Peyer's patch (tissue), 4 donors: Measurements from ENCODE around the gene GOLGA8B. TPM values are rescaled to one million over a fixed set of nuclear protein-coding genes. Genes with fewer than 3 reads are reported as not detected.
"Not testable (repeated sequence)": the region's sequence is repeated elsewhere in the genome, so short reads cannot be mapped to it uniquely, and the experiment has no call there.

Source experiments
- DNase-seq, 3 donors: peaks; one replicate each; pipeline ENCODE4 v3.0.0-alpha.2; 2017 to 2019
- H3K27ac ChIP-seq, 4 donors: fragments of 200-600 bp; sonication (generic); one replicate each; pipeline ENCODE4 v1.5.1; 2016 to 2019
- H3K27me3 ChIP-seq, 2 donors: fragments of 200-600 bp; sonication (generic); one replicate each; pipeline ENCODE4 v1.5.1; 2019
- H3K36me3 ChIP-seq, 3 donors: fragments of 200-600 bp; sonication (generic); one replicate each; pipeline ENCODE4 v1.5.1; 2016 to 2019
- H3K4me1 ChIP-seq, 4 donors: fragments of 200-600 bp; sonication (generic); one replicate each; pipeline ENCODE4 v1.5.1; 2016 to 2019
- H3K4me3 ChIP-seq, 4 donors: fragments of 200-600 bp; sonication (generic); 1 replicate in 3 of 4; 2 replicates in 1 of 4; pipeline ENCODE4 v1.5.1; 2016 to 2019; ENCODE audit warnings: mild to moderate bottlenecking in 1 of 4
- H3K9me3 ChIP-seq, 4 donors: fragments of 200-600 bp; sonication (generic); one replicate each; pipeline ENCODE4 v1.5.1; 2016 to 2019; ENCODE audit warnings: mild to moderate bottlenecking in 1 of 4
- POLR2A ChIP-seq, 2 donors: fragments of 450-650 bp; IDR thresholded peaks; one replicate each; pipeline ENCODE4 v1.5.1; 2017; ENCODE audit warnings: antibody characterized with exemption in 2 of 2, mild to moderate bottlenecking in 2 of 2, moderate library complexity in 2 of 2
- total RNA-seq, 4 donors: library from RNA; depleted of rRNA; stranded (reverse); fragments of >200 nt; gene quantifications; one replicate each; pipeline ENCODE4 v1.1.0, GENCODE V29; 2016
- TF ChIP-seq, protein P1 (sequence below), 6 experiments: fragments of 450-650 bp in 4 of 6; fragments of 200-600 bp in 2 of 6; sonication (generic) in 1 of 6; IDR thresholded peaks; one replicate each; pipeline ENCODE4 v1.5.1; 2017 to 2019; ENCODE audit warnings: antibody characterized with exemption in 6 of 6, mild to moderate bottlenecking in 3 of 6, moderate library complexity in 1 of 6

The GOLGA8B gene, protein sequence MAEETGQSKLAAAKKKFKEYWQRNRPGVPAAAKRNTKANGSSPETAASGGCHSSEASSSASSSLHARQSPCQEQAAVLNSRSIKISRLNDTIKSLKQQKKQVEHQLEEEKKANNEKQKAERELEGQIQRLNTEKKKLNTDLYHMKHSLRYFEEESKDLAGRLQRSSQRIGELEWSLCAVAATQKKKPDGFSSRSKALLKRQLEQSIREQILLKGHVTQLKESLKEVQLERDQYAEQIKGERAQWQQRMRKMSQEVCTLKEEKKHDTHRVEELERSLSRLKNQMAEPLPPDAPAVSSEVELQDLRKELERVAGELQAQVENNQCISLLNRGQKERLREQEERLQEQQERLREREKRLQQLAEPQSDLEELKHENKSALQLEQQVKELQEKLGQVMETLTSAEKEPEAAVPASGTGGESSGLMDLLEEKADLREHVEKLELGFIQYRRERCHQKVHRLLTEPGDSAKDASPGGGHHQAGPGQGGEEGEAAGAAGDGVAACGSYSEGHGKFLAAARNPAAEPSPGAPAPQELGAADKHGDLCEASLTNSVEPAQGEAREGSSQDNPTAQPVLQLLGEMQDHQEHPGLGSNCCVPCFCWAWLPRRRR
- 100 to 1,000 TPM; 152 to 781 (median 264) TPM for total RNA-seq

GRCh38 chr15:34583399-34584329, at the start of gene GOLGA8B:
Gene GOLGA8B, minus strand, starts transcription at chr15:34583651. Its CDS starts 47,739 bp downstream, at chr15:34535912.
- no peaks in the 10 kb centered on the region for H3K27me3 ChIP-seq
- no peaks in the 10 kb centered on the region for H3K36me3 ChIP-seq
- peak within 1 kb of the TSS; percentile 57 to 94 (median 84) for H3K4me3 ChIP-seq
- H3K4me1 ChIP-seq = peaks cover 0 to 17% (median 8%) of the 10 kb centered on the region in 4 donors
- peak in 1 of 2 donors; percentile 30 for TF ChIP-seq POLR2A (IDR thresholded peaks at IDR 0.05)
- TF ChIP-seq, protein P1, sequence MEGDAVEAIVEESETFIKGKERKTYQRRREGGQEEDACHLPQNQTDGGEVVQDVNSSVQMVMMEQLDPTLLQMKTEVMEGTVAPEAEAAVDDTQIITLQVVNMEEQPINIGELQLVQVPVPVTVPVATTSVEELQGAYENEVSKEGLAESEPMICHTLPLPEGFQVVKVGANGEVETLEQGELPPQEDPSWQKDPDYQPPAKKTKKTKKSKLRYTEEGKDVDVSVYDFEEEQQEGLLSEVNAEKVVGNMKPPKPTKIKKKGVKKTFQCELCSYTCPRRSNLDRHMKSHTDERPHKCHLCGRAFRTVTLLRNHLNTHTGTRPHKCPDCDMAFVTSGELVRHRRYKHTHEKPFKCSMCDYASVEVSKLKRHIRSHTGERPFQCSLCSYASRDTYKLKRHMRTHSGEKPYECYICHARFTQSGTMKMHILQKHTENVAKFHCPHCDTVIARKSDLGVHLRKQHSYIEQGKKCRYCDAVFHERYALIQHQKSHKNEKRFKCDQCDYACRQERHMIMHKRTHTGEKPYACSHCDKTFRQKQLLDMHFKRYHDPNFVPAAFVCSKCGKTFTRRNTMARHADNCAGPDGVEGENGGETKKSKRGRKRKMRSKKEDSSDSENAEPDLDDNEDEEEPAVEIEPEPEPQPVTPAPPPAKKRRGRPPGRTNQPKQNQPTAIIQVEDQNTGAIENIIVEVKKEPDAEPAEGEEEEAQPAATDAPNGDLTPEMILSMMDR (IDR thresholded peaks at IDR 0.05) = no peak
- DNase-seq = peak; percentile 73 to 90 (median 84)
- H3K9me3 ChIP-seq = no peaks in the 10 kb centered on the region
- H3K27ac ChIP-seq = peak within 1 kb of the TSS in 3 of 4 donors; percentile 48 to 78 (median 52)

- H3K27ac ChIP-seq, H3K9me3 ChIP-seq, H3K4me3 ChIP-seq, DNase-seq, H3K4me1 ChIP-seq, H3K36me3 ChIP-seq, H3K27me3 ChIP-seq: not testable (repeated sequence)
These were observed 49.7 kb upstream of the GOLGA8B start for GRCh38 chr15:34633165-34633564.

DNA sequence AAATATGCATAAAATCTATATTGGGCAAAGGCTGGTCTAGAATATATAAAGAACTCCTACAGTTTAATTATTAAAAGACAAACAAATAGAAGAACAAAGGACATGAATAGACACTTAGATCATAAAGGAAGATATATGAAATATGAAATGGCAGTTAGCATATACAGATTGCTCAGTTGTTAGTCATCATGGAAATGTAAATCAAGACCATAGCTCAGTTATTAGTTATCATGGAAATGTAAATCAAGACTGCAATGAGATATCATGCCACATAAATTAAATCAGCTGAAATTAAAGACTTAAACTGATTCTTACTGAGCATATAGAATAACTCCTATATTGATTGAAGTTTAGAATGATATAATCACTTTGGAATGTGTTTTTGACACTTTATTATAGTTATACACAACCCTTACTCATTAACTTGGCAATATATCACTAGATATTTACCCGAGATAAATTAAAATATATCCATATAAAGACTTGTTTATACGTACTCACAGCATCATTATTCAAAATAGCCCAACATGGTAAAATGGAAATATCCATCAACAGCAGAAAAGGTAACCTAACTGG, 45.2 kb upstream of the GOLGA8B start:
- TF ChIP-seq, protein P1 (IDR thresholded peaks at IDR 0.05) = no peak
- TF ChIP-seq POLR2A (IDR thresholded peaks at IDR 0.05) = no peak
- no peak overlapping the region for H3K4me3 ChIP-seq
- H3K4me1 ChIP-seq = no peaks in the 10 kb centered on the region
- H3K27ac ChIP-seq = no peak overlapping the region
- no peaks in the 10 kb centered on the region for H3K9me3 ChIP-seq
- no peaks in the 10 kb centered on the region for H3K27me3 ChIP-seq
- no peak for DNase-seq
- no peaks in the 10 kb centered on the region for H3K36me3 ChIP-seq

DNA sequence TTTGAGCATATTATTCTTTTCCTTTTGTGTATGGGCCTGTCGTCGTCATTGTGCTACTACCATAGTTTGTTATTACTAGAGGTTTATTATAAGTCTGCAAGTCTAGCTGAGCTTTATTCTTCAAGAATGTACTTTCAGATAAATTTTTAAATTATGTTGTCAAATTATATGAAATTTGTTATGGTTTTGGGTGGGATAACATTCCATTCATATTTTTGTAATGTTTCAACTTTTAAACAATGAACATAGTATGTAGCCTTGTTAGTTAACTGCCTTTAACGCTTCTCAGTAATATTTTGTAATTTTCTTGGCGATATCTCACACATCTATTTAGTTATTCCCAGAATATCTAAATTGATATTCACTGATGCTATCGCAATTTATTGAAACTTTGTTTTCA, 41.6 kb upstream of the GOLGA8B start:
- Histone ChIP-seq H3K36me3 (no peaks in the 10 kb centered on the region), H3K9me3 (no peaks in the 10 kb centered on the region), H3K27ac (no peak overlapping the region), H3K4me1 (no peaks in the 10 kb centered on the region), H3K27me3 (no peaks in the 10 kb centered on the region), H3K4me3 (no peak overlapping the region)
- no peak for DNase-seq
- no peak for TF ChIP-seq POLR2A (IDR thresholded peaks at IDR 0.05)
- TF ChIP-seq, protein P1 (IDR thresholded peaks at IDR 0.05) = no peak

- TF ChIP-seq POLR2A (IDR thresholded peaks at IDR 0.05) = no peak
- TF ChIP-seq, protein P1 (IDR thresholded peaks at IDR 0.05) = peak in 2 of 6 experiments; percentile 9 to 10
- DNase-seq = no peak
- Histone ChIP-seq H3K4me1 (no peaks in the 10 kb centered on the region), H3K9me3 (no peaks in the 10 kb centered on the region), H3K4me3 (no peak overlapping the region), H3K27me3 (no peaks in the 10 kb centered on the region), H3K36me3 (no peaks in the 10 kb centered on the region), H3K27ac (no peak overlapping the region)
These were observed 38.2 kb upstream of the GOLGA8B start for GRCh38 chr15:34621675-34622074.
